GM23248 (cell line): ENCODE results near the gene SLC37A1.

Experiments
- EZH2 ChIP-seq: fragments of 200-600 bp; sonication (generic); IDR thresholded peaks from 2 replicates; pipeline ENCODE4 v1.6.1; 2018; ENCODE audit warnings: antibody characterized with exemption, mild to moderate bottlenecking; ENCODE audit not compliant: insufficient read depth, poor library complexity, severe bottlenecking
- EZH2phosphoT487 ChIP-seq: fragments of 200-600 bp; sonication (generic); IDR thresholded peaks from 2 replicates; pipeline ENCODE4 v1.6.1; 2018; ENCODE audit warnings: antibody characterized with exemption, moderate library complexity, mild to moderate bottlenecking, low read depth; ENCODE audit not compliant: insufficient read depth

- TF ChIP-seq EZH2 (no peak), EZH2phosphoT487 (no peak)
These were observed 81.1 kb downstream of the SLC37A1 start for GRCh38 chr21:42594616-42595282.
